GM12878 (cell line): ENCODE measurements around the gene NT5E. TPM values are rescaled to one million over a fixed set of nuclear protein-coding genes. Genes with fewer than 3 reads are reported as not detected.
A peak's percentile ranks its signal among the peaks of the same experiment; 100 is the strongest.

Experiments used
- ATAC-seq: fragments of 200-7000 bp; cut with Tn5 transposase; 3 replicates; pipeline ENCODE4 v1.9.1; 2020; ENCODE audit warnings: mild to moderate bottlenecking, moderate library complexity
- BruUV-seq: library from RNA; stranded (reverse); fragments of 400-500 nt; replicated peaks from 2 replicates; lab custom pipeline; 2021; lab: Mats Ljungman, UMichigan
- CTCF ChIA-PET: fragments of 300-600 bp; sonication (Branson Sonifier 250); formaldehyde crosslinking; extraction: SDS; loops from one replicate; lab custom pipeline; 2021; ENCODE audit warnings: inconsistent platforms; lab: Yijun Ruan, JAX
- POLR2A ChIA-PET: fragments of 350-600 bp; formaldehyde crosslinking; extraction: SDS; loops from one replicate; lab custom pipeline; 2021; ENCODE audit warnings: inconsistent platforms; lab: Charles Lee
- RAD21 ChIA-PET: fragments of 300-600 bp; sonication (Branson Sonifier 250); formaldehyde crosslinking; loops from one replicate; lab custom pipeline; 2023; ENCODE audit warnings: antibody characterized with exemption; ENCODE audit not compliant: unreplicated experiment; lab: Charles Lee
- SMC1A ChIA-PET: fragments of 300-600 bp; sonication (Branson Sonifier 250); formaldehyde crosslinking; loops from one replicate; lab custom pipeline; 2023; ENCODE audit not compliant: unreplicated experiment, uncharacterized antibody; lab: Charles Lee
- DNase-seq: peaks from one replicate; pipeline ENCODE4 v3.0.0-alpha.2; 2011; ENCODE audit warnings: low read depth, low spot score
- FAIRE-seq: peaks from 3 replicates; lab custom pipeline; 2011; peaks lifted over from hg19 to GRCh38; lab: Jason Lieb, UNC
- H2AFZ ChIP-seq: 2 replicates; pipeline ENCODE4 v1.6.0; 2011; ENCODE audit warnings: low read depth, low read length, control low read depth; ENCODE audit not compliant: control insufficient read depth
- H3K27ac ChIP-seq: 2 replicates; pipeline ENCODE4 v1.5.1; 2011; ENCODE audit warnings: control low read depth; ENCODE audit not compliant: control insufficient read depth, insufficient read depth
- H3K27me3 ChIP-seq, 2 experiments: replicated peaks in 1 of 2; 2 replicates each; pipeline versions ENCODE4 v1.6.0 to v1.6.1; 2011; ENCODE audit warnings: low read length in 1 of 2; ENCODE audit not compliant: control insufficient read depth in 2 of 2, insufficient read depth in 2 of 2
- H3K36me3 ChIP-seq, 2 experiments: 2 replicates each; pipeline ENCODE4 v1.5.1; 2011; ENCODE audit warnings: low read length in 1 of 2; ENCODE audit not compliant: control insufficient read depth in 2 of 2, insufficient read depth in 2 of 2
- H3K4me1 ChIP-seq: 2 replicates; pipeline ENCODE4 v1.6.1; 2011; ENCODE audit warnings: mild to moderate bottlenecking, low read length, moderate library complexity, mixed read lengths; ENCODE audit not compliant: control insufficient read depth, insufficient read depth
- H3K4me2 ChIP-seq: 2 replicates; pipeline ENCODE4 v1.6.0; 2011; ENCODE audit warnings: control low read depth; ENCODE audit not compliant: control insufficient read depth, insufficient read depth
- H3K4me3 ChIP-seq: fragments of 200-600 bp; sonication (generic); 2 replicates; pipeline ENCODE4 v1.5.1; 2016
- H3K79me2 ChIP-seq: 2 replicates; pipeline ENCODE4 v1.6.0; 2011; ENCODE audit warnings: low read length; ENCODE audit not compliant: control insufficient read depth, insufficient read depth
- H3K9ac ChIP-seq: 2 replicates; pipeline ENCODE4 v1.8.0; 2011; ENCODE audit warnings: low read length, control low read depth, mixed read lengths; ENCODE audit not compliant: control insufficient read depth, insufficient read depth
- H3K9me3 ChIP-seq: replicated peaks from 3 replicates; pipeline ENCODE4 v1.5.1; 2011; ENCODE audit warnings: mild to moderate bottlenecking, low read length; ENCODE audit not compliant: control insufficient read depth, insufficient read depth
- H4K20me1 ChIP-seq: 2 replicates; pipeline ENCODE4 v1.6.0; 2011; ENCODE audit not compliant: control insufficient read depth, insufficient read depth
- CREB1 ChIP-seq: IDR thresholded peaks from 2 replicates; pipeline ENCODE4 v1.6.1; 2012; ENCODE audit warnings: low read depth, mild to moderate bottlenecking, inconsistent platforms
- WGBS: methylation state at CpG from one replicate; pipeline ENCODE4 v1.1.6; 2016; ENCODE audit warnings: low lambda C conversion rate; ENCODE audit not compliant: insufficient replicate concordance, insufficient coverage; ENCODE audit errors: missing lambda C conversion rate; 5-methylcytosine and 5-hydroxymethylcytosine counted together
- in situ Hi-C: fragments of 300-500 bp; cut with MboI; formaldehyde crosslinking; loops from 9 replicates; pipeline ENCODE4 v1.14.3; 2018; ENCODE audit warnings: mixed read lengths
- intact Hi-C: fragments of 100-400 bp; cut with micrococcal nuclease; formaldehyde crosslinking; loops from one replicate; pipeline ENCODE4 v1.14.2; 2022; ENCODE audit not compliant: unreplicated experiment
- polyA plus RNA-seq, 11 experiments: library from polyadenylated mRNA; depleted of rRNA in 4 of 11; unstranded in 6 of 11; stranded (reverse) in 5 of 11; fragments of >200 nt; fragmentation: Nextera tagmentation in 4 of 11; fragmentation: Illumina TruSeq in 1 of 11; extraction: Ambion mirVana in 4 of 11; extraction: Trizol in 1 of 11; gene quantifications; 1 replicate in 1 of 11; 2 replicates in 10 of 11; pipeline versions ENCODE4 v1.2.1 to v1.2.3, GENCODE V29; 2011 to 2016; ENCODE audit warnings: inconsistent platforms in 2 of 11, missing spikeins in 2 of 11, low read depth in 1 of 11
- total RNA-seq, 4 experiments: library from RNA; depleted of rRNA in 3 of 4; stranded (reverse); fragments of >200 nt in 3 of 4; fragmentation: Illumina TruSeq in 1 of 4; extraction: Trizol in 1 of 4; gene quantifications; 2 replicates each; pipeline versions ENCODE4 v1.2.1 to v1.2.3, GENCODE V29; 2013 to 2021
- TF ChIP-seq, protein P1 (sequence below): IDR thresholded peaks from 2 replicates; pipeline ENCODE4 v1.6.1; 2012; ENCODE audit warnings: improper control_type of control experiment, low read depth, low read length; ENCODE audit not compliant: insufficient replicate concordance

The NT5E gene
- total and polyA plus RNA-seq, 10 of the 15 experiments (the other 5 are each of a cell fraction or from before 2014, with no cell fraction given), result 1.9 to 9.7 (median 7.3) TPM

DNA sequence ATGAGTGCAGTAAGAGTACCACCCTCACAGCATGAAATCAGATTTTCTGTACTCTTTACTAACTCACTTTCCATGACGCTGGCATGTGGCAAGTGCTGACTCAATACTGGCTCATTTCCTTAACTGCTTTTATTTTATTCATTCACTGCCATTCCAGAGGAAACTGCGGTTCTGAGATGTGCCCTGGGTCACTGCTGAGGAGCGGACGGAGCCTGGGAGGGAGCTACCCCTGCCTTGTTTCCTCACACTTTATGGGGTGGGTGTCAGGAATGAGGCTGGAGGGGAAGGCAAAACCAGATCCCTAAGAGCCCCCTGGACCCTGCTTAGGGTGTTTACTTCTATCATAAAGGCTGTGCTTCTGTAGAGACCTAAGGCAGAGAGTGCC is 14.4 kb downstream of the NT5E start:
- BruUV-seq, result no TSS peak
- H3K4me2 ChIP-seq, result no peak overlapping the region
- no peak overlapping the region for H3K9ac ChIP-seq
- ATAC-seq, result no peak
- H3K27me3 ChIP-seq, result no peaks in the 10 kb centered on the region
- CTCF ChIA-PET, result interaction anchor here (0.9 to 3.8 kb wide), 7 partner anchors 12 to 109 kb away, joined by 3 to 52 read pairs (median 8); partner anchors contain the start of gene NT5E
- no peak for FAIRE-seq
- H3K79me2 ChIP-seq, result no peaks in the 10 kb centered on the region
- RAD21 ChIA-PET, result interaction anchor here (1.1 to 7.3 kb wide), 4 partner anchors 9 to 19 kb away, joined by 3 to 76 read pairs (median 14); partner anchors contain the start of gene NT5E
- POLR2A ChIA-PET, result interaction anchor here (8.0 kb wide), 1 partner anchor 13 kb away, joined by 64 read pairs; the partner anchor contains the start of gene NT5E
- 0 out of 2 replicates have a peak, but pooled peaks have one; percentile 16 for TF ChIP-seq CREB1
- TF ChIP-seq, protein P1, sequence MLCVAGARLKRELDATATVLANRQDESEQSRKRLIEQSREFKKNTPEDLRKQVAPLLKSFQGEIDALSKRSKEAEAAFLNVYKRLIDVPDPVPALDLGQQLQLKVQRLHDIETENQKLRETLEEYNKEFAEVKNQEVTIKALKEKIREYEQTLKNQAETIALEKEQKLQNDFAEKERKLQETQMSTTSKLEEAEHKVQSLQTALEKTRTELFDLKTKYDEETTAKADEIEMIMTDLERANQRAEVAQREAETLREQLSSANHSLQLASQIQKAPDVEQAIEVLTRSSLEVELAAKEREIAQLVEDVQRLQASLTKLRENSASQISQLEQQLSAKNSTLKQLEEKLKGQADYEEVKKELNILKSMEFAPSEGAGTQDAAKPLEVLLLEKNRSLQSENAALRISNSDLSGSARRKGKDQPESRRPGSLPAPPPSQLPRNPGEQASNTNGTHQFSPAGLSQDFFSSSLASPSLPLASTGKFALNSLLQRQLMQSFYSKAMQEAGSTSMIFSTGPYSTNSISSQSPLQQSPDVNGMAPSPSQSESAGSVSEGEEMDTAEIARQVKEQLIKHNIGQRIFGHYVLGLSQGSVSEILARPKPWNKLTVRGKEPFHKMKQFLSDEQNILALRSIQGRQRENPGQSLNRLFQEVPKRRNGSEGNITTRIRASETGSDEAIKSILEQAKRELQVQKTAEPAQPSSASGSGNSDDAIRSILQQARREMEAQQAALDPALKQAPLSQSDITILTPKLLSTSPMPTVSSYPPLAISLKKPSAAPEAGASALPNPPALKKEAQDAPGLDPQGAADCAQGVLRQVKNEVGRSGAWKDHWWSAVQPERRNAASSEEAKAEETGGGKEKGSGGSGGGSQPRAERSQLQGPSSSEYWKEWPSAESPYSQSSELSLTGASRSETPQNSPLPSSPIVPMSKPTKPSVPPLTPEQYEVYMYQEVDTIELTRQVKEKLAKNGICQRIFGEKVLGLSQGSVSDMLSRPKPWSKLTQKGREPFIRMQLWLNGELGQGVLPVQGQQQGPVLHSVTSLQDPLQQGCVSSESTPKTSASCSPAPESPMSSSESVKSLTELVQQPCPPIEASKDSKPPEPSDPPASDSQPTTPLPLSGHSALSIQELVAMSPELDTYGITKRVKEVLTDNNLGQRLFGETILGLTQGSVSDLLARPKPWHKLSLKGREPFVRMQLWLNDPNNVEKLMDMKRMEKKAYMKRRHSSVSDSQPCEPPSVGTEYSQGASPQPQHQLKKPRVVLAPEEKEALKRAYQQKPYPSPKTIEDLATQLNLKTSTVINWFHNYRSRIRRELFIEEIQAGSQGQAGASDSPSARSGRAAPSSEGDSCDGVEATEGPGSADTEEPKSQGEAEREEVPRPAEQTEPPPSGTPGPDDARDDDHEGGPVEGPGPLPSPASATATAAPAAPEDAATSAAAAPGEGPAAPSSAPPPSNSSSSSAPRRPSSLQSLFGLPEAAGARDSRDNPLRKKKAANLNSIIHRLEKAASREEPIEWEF, result no peak
- no peak overlapping the region for H3K27ac ChIP-seq
- H2AFZ ChIP-seq, result no peak overlapping the region
- 68% methylated on average over 4 of the region's 4 CpGs for WGBS
- intact Hi-C loops, result no loop called here
- H3K36me3 ChIP-seq, result no peaks in the 10 kb centered on the region
- in situ Hi-C loops, result no loop called here
- H3K4me1 ChIP-seq, result peaks cover 45% of the 10 kb centered on the region
- SMC1A ChIA-PET, result interaction anchor here (0.9 to 9.8 kb wide), 6 partner anchors 14 to 109 kb away, joined by 3 to 138 read pairs (median 18); partner anchors contain the start of gene NT5E
- H3K9me3 ChIP-seq, result no peaks in the 10 kb centered on the region
- no peak for DNase-seq
- H3K4me3 ChIP-seq, result no peak overlapping the region
- no peaks in the 10 kb centered on the region for H4K20me1 ChIP-seq
